Stimulated activated CD4-positive, alpha-beta T cell treated with anti-CD3 and anti-CD28 coated beads, Interleukin-4, amount 100 ng/mL, for 1 hour (primary cell): Measurements from ENCODE around the gene SERBP1.

Source experiments
- DNase-seq: peaks from one replicate; pipeline ENCODE4 v3.0.0-alpha.2; 2020

Gene SERBP1

GRCh38 chr1:67359592-67359991 lies 70.6 kb downstream of the SERBP1 start:
- DNase-seq, result no peak
